Adrenal gland (tissue), 12 donors: Measurements from ENCODE around the gene POU4F3. TPM values are rescaled to one million over a fixed set of nuclear protein-coding genes. Genes with fewer than 3 reads are reported as not detected.

Source experiments
- DNase-seq, 7 donors: peaks; one replicate each; pipeline ENCODE4 v3.0.0-alpha.2; 2019 to 2020
- H3K27ac ChIP-seq, 5 donors: fragments of 200-600 bp; sonication (generic) in 4 of 5; 1 replicate in 3 of 5; 2 replicates in 2 of 5; pipeline versions ENCODE4 v1.5.1 to v1.8.0; 2016 to 2020; ENCODE audit warnings: mild to moderate bottlenecking in 1 of 5
- H3K27me3 ChIP-seq: fragments of 200-600 bp; 2 replicates; pipeline ENCODE4 v1.8.0; 2021
- H3K36me3 ChIP-seq, 2 donors: fragments of 200-600 bp; replicated peaks in 1 of 2; 1 replicate in 1 of 2; 2 replicates in 1 of 2; pipeline versions ENCODE4 v1.5.1 to v1.8.0; 2018 to 2022
- H3K4me1 ChIP-seq, 2 donors: fragments of 200-600 bp; replicated peaks in 1 of 2; 1 replicate in 1 of 2; 2 replicates in 1 of 2; pipeline versions ENCODE4 v1.5.1 to v1.8.0; 2018 to 2021
- H3K4me3 ChIP-seq, 4 donors: fragments of 200-600 bp; sonication (generic) in 3 of 4; one replicate each; pipeline ENCODE4 v1.5.1; 2016 to 2018
- H3K9me3 ChIP-seq, 3 donors: fragments of 200-600 bp; sonication (generic) in 1 of 3; replicated peaks in 1 of 3; 1 replicate in 2 of 3; 2 replicates in 1 of 3; pipeline versions ENCODE4 v1.5.1 to v1.8.0; 2016 to 2021
- POLR2A ChIP-seq, 2 donors: fragments of 450-650 bp; IDR thresholded peaks; one replicate each; pipeline ENCODE4 v1.6.1; 2017; ENCODE audit warnings: antibody characterized with exemption in 2 of 2, mild to moderate bottlenecking in 2 of 2, moderate library complexity in 1 of 2
- WGBS, 4 donors: extraction: QIAGEN DNeasy Blood & Tissue Kit in 2 of 4; methylation state at CpG; one replicate each; pipeline versions ENCODE4 v1.1.5 to v1.1.7; 2013 to 2017; 5-methylcytosine and 5-hydroxymethylcytosine counted together
- intact Hi-C, 2 donors: fragments of 100-400 bp; cut with DNase I; formaldehyde crosslinking; loops; one replicate each; pipeline versions ENCODE4 v1.14.1 to v1.15.0; 2022 to 2023
- polyA plus RNA-seq, 3 donors: library from polyadenylated mRNA; stranded (reverse); fragments of 200-250 nt in 2 of 3; fragments of 350-450 nt in 1 of 3; fragmentation: Illumina TruSeq in 1 of 3; extraction: RNeasy Lipid Tissue Mini Kit (QIAGEN cat#74804) in 1 of 3; gene quantifications; one replicate each; pipeline ENCODE4 v1.2.3, GENCODE V29; 2013 to 2014
- total RNA-seq, 9 donors: library from RNA; depleted of rRNA in 4 of 9; stranded (reverse); fragments of >200 nt in 4 of 9; fragments of 120-200 nt in 1 of 9; fragmentation: NEBNext Ultra II Directional in 1 of 9; extraction: Animal tissue kit (Norgen Biotek cat#: 25700) in 1 of 9; gene quantifications; one replicate each; pipeline versions ENCODE4 v1.1.0 to v1.2.4, GENCODE V29; 2013 to 2023
- TF ChIP-seq, protein P1 (sequence below), 6 experiments: fragments of 450-650 bp in 4 of 6; fragments of 200-600 bp in 2 of 6; sonication (generic) in 1 of 6; IDR thresholded peaks; 1 replicate in 5 of 6; 2 replicates in 1 of 6; pipeline versions ENCODE4 v1.5.1 to v1.8.0; 2016 to 2021; ENCODE audit warnings: antibody characterized with exemption in 6 of 6, mild to moderate bottlenecking in 2 of 6, moderate library complexity in 1 of 6
- donor health status: healthy with polysubstance abuse.
- donor health status: Bipolar disorder and iron deficiency.
- donor health status: DM: yes; HTN: yes; CAD: no.
- donor health status: DM: no; HTN: no; CAD: no.
- donor health status: DM: no; HTN: no; CAD: no.
- donor health status: DM: yes; HTN: yes; CAD: no.

POU4F3 gene
- total and polyA plus RNA-seq, 12 donors = 0.11 to 0.14 TPM; not detected in 10

DNA sequence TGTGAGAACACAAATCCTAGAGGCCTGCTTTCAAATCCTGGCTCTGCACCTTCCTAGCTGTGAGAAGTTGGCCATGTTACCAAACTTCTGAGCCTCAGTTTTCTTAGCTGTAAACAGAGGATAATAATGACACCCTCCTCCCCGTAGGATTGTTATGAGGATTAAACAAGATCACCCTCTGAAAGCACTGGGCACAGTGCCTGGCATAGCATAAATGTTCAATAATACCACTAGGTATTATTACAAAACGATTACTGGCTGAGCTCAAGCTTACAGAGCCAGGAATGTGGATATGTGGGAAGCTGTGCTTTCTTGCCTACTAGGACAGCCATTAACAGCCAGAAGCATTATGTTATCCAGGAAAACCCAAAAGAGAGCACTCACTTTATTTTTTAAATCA, 30.8 kb upstream of the POU4F3 start:
- no peak overlapping the region for H3K4me3 ChIP-seq
- TF ChIP-seq, protein P1, sequence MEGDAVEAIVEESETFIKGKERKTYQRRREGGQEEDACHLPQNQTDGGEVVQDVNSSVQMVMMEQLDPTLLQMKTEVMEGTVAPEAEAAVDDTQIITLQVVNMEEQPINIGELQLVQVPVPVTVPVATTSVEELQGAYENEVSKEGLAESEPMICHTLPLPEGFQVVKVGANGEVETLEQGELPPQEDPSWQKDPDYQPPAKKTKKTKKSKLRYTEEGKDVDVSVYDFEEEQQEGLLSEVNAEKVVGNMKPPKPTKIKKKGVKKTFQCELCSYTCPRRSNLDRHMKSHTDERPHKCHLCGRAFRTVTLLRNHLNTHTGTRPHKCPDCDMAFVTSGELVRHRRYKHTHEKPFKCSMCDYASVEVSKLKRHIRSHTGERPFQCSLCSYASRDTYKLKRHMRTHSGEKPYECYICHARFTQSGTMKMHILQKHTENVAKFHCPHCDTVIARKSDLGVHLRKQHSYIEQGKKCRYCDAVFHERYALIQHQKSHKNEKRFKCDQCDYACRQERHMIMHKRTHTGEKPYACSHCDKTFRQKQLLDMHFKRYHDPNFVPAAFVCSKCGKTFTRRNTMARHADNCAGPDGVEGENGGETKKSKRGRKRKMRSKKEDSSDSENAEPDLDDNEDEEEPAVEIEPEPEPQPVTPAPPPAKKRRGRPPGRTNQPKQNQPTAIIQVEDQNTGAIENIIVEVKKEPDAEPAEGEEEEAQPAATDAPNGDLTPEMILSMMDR (IDR thresholded peaks at IDR 0.05) = no peak
- no peak for TF ChIP-seq POLR2A (IDR thresholded peaks at IDR 0.05)
- no peaks in the 10 kb centered on the region for H3K4me1 ChIP-seq
- no peaks in the 10 kb centered on the region for H3K27me3 ChIP-seq
- H3K27ac ChIP-seq = no peak overlapping the region
- no peaks in the 10 kb centered on the region for H3K36me3 ChIP-seq
- 58 to 82% (median 69%) methylated on average over 2 of the region's 2 CpGs for WGBS, 4 donors
- DNase-seq = no peak
- intact Hi-C loops = no loop called here
- H3K9me3 ChIP-seq = no peaks in the 10 kb centered on the region

DNA sequence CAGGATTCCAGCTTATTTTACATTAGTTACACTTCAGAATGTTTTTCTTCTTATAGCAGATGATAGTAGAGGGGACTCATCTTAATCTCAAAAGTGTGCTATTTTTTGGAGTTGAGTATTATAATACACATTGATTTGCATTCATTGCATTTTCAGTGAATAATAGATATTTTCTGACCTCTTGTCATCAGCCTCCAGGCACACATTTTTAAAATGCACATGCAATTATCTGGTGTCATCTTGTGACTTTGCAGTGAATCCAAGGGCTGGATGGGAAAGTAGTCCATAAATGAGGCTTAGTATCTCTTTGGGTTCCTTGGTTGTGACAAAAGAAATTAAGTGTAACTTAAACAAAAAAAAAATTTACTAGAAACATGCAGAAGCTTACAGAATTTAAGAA, 28.1 kb upstream of the POU4F3 start:
- Histone ChIP-seq H3K4me1 (no peaks in the 10 kb centered on the region), H3K9me3 (no peaks in the 10 kb centered on the region), H3K27ac (no peak overlapping the region), H3K27me3 (peaks cover 5% of the 10 kb centered on the region), H3K36me3 (no peaks in the 10 kb centered on the region), H3K4me3 (no peak overlapping the region)
- intact Hi-C loops = no loop called here
- no peak for TF ChIP-seq POLR2A (IDR thresholded peaks at IDR 0.05)
- TF ChIP-seq, protein P1 (IDR thresholded peaks at IDR 0.05) = no peak
- DNase-seq = no peak

DNA sequence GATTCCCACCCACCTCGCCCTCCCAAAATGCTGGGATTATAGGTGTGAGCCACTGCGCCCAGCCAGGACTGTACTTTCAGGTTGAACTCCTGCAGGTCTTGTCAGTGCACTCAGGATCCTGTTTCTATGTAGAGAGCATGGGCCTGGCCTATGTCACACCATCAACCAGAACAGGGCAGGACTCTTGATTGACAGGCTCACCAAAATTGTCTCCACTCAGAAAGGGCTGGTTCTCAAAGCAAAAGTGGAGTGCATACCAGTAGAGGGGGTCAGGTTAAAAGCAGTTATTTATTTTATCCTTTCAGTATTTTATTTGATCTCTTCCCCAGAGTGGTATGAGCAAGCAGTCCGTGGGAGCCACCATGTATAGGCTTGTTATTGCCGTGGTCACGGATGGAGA, 27.4 kb upstream of the POU4F3 start:
- Histone ChIP-seq H3K36me3 (no peaks in the 10 kb centered on the region), H3K27me3 (peaks cover 5% of the 10 kb centered on the region), H3K4me1 (no peaks in the 10 kb centered on the region), H3K27ac (no peak overlapping the region), H3K9me3 (no peaks in the 10 kb centered on the region), H3K4me3 (no peak overlapping the region)
- no peak for DNase-seq
- WGBS, 4 donors = 84 to 90% (median 89%) methylated on average over 5 of the region's 5 CpGs
- intact Hi-C loops = no loop called here
- no peak for TF ChIP-seq POLR2A (IDR thresholded peaks at IDR 0.05)
- TF ChIP-seq, protein P1 (IDR thresholded peaks at IDR 0.05) = no peak

DNA sequence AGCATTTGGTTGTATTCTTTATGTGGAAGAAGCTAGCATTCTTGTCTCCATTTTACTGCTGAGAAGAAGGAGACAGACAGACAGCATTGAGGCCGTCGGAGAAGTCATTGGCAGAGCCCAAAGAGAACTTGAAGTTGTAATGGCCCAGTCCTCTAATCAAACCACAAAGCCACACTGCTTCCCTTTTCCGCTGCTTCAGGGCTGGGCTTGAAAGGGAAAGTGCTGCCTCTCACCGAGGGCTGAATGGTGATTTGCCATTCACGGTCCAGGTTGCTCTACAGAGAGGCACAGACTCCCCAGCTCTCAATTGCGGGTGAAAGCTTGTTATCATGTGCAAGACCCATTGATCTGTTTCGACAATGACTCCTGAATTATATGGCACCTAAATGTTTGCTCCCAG, 25.6 kb upstream of the POU4F3 start:
- DNase-seq = no peak
- H3K9me3 ChIP-seq = no peaks in the 10 kb centered on the region
- no peak overlapping the region for H3K4me3 ChIP-seq
- intact Hi-C loops = no loop called here
- WGBS, 4 donors = 40 to 47% (median 42%) methylated on average over 7 of the region's 7 CpGs
- no peak overlapping the region for H3K27ac ChIP-seq
- no peak for TF ChIP-seq POLR2A (IDR thresholded peaks at IDR 0.05)
- TF ChIP-seq, protein P1 (IDR thresholded peaks at IDR 0.05) = no peak
- H3K27me3 ChIP-seq = peaks cover 5% of the 10 kb centered on the region
- H3K36me3 ChIP-seq = no peaks in the 10 kb centered on the region
- no peaks in the 10 kb centered on the region for H3K4me1 ChIP-seq
